HPDE6-E6E7 (cell line): Measurements from ENCODE around the gene NDST1.

Source experiments
- DNase-seq: peaks from one replicate; pipeline ENCODE4 v3.0.0; 2011; ENCODE audit warnings: missing footprints; ENCODE audit errors: extremely low spot score

Gene NDST1

GRCh38 chr5:150587856-150588595 lies 80.1 kb downstream of the NDST1 start:
- DNase-seq, result peak; percentile 29

GRCh38 chr5:150588596-150588890 lies 80.6 kb downstream of the NDST1 start:
- no peak for DNase-seq

- DNase-seq, result no peak
Measured at GRCh38 chr5:150589862-150590601, 82.1 kb downstream of the NDST1 start.

GRCh38 chr5:150590979-150591695 lies 83.2 kb downstream of the NDST1 start:
- DNase-seq, result no peak

GRCh38 chr5:150593593-150593992 lies 85.7 kb downstream of the NDST1 start:
- DNase-seq, result no peak

- DNase-seq, result no peak
Measured at GRCh38 chr5:150593996-150594395, 86.1 kb downstream of the NDST1 start.

GRCh38 chr5:150595466-150596031 lies 87.6 kb downstream of the NDST1 start:
- no peak for DNase-seq

- no peak for DNase-seq
Measured at GRCh38 chr5:150596313-150596712, 88.4 kb downstream of the NDST1 start.

- no peak for DNase-seq
Measured at GRCh38 chr5:150596826-150597225, 88.9 kb downstream of the NDST1 start.

GRCh38 chr5:150598006-150598405 lies 90.1 kb downstream of the NDST1 start:
- DNase-seq, result no peak

- peak; percentile 74 for DNase-seq
Measured at GRCh38 chr5:150598821-150599273, 90.9 kb downstream of the NDST1 start.

GRCh38 chr5:150599281-150599680 lies 91.3 kb downstream of the NDST1 start:
- DNase-seq, result no peak

- peak; percentile 96 for DNase-seq
Measured at GRCh38 chr5:150599917-150600511, 92.1 kb downstream of the NDST1 start.

GRCh38 chr5:150600616-150601490 lies 92.9 kb downstream of the NDST1 start:
- DNase-seq, result no peak

GRCh38 chr5:150601491-150602345 lies 93.8 kb downstream of the NDST1 start:
- no peak for DNase-seq

GRCh38 chr5:150603052-150603451 lies 95.1 kb downstream of the NDST1 start:
- no peak for DNase-seq

GRCh38 chr5:150603491-150603890 lies 95.6 kb downstream of the NDST1 start:
- DNase-seq, result no peak

- no peak for DNase-seq
Measured at GRCh38 chr5:150604010-150604409, 96.1 kb downstream of the NDST1 start.

- no peak for DNase-seq
Measured at GRCh38 chr5:150604894-150605440, 97.0 kb downstream of the NDST1 start.

GRCh38 chr5:150605546-150605945 lies 97.6 kb downstream of the NDST1 start:
- DNase-seq, result no peak
